ENCODE data around the gene CARD19.
A peak's percentile ranks its signal among the peaks of the same experiment; 100 is the strongest.

Gene CARD19

GRCh38 chr9:93151097-93151784 lies 55.2 kb downstream of the CARD19 start:
- TF ChIP-seq ZFX (IDR thresholded peaks at IDR 0.05; ENCODE audit: borderline replicate concordance) (no peak), CTCF (IDR thresholded peaks at IDR 0.05) (no peak)
- H3K27ac ChIP-seq, result no peak overlapping the region

- no peak overlapping the region for H3K27ac ChIP-seq
- TF ChIP-seq ZFX (IDR thresholded peaks at IDR 0.05; ENCODE audit: borderline replicate concordance) (no peak), CTCF (IDR thresholded peaks at IDR 0.05) (peak; percentile 83)
Observed at GRCh38 chr9:93154293-93154903, 58.4 kb downstream of the CARD19 start.

GRCh38 chr9:93155716-93156474 lies 59.9 kb downstream of the CARD19 start:
- no peak for TF ChIP-seq CTCF (IDR thresholded peaks at IDR 0.05)
- no peak for TF ChIP-seq ZFX (IDR thresholded peaks at IDR 0.05; ENCODE audit: borderline replicate concordance)
- H3K27ac ChIP-seq, result no peak overlapping the region

- no peak overlapping the region for H3K27ac ChIP-seq
- TF ChIP-seq ZFX (IDR thresholded peaks at IDR 0.05; ENCODE audit: borderline replicate concordance), result no peak
- no peak for TF ChIP-seq CTCF (IDR thresholded peaks at IDR 0.05)
Observed at GRCh38 chr9:93156475-93157008, 60.5 kb downstream of the CARD19 start.

- no peak overlapping the region for H3K27ac ChIP-seq
- TF ChIP-seq ZFX (IDR thresholded peaks at IDR 0.05; ENCODE audit: borderline replicate concordance), result no peak
- TF ChIP-seq CTCF (IDR thresholded peaks at IDR 0.05), result peak; percentile 98
Observed at GRCh38 chr9:93159601-93160471, 63.8 kb downstream of the CARD19 start.

- TF ChIP-seq CTCF (IDR thresholded peaks at IDR 0.05), result no peak
- no peak for TF ChIP-seq ZFX (IDR thresholded peaks at IDR 0.05; ENCODE audit: borderline replicate concordance)
- H3K27ac ChIP-seq, result no peak overlapping the region
Observed at GRCh38 chr9:93161786-93162562, 66.0 kb downstream of the CARD19 start.
